Natural killer cell (primary cell): ENCODE measurements around the gene ZNF672. TPM values are rescaled to one million over a fixed set of nuclear protein-coding genes. Genes with fewer than 3 reads are reported as not detected.

Experiments
- ATAC-seq, 3 donors: fragments of 150-1000 bp in 2 of 3; fragments of 200-7000 bp in 1 of 3; cut with Tn5 transposase; 1 replicate in 1 of 3; 2 replicates in 2 of 3; pipeline ENCODE4 v1.10.0; 2021; ENCODE audit warnings: mild to moderate bottlenecking in 2 of 3, moderate library complexity in 2 of 3
- DNase-seq, 2 donors: peaks; one replicate each; pipeline versions ENCODE4 v3.0.0 to v3.0.0-alpha.2; 2013 to 2021; ENCODE audit warnings: mixed read lengths in 1 of 2
- H3K27ac ChIP-seq: one replicate; pipeline ENCODE4 v1.5.1; 2013; ENCODE audit warnings: mild to moderate bottlenecking, low read length
- H3K27me3 ChIP-seq: one replicate; pipeline ENCODE4 v1.6.1; 2013; ENCODE audit warnings: low read length; ENCODE audit not compliant: control insufficient read depth, insufficient read depth
- H3K36me3 ChIP-seq: one replicate; pipeline ENCODE4 v1.6.1; 2013; ENCODE audit warnings: low read length; ENCODE audit not compliant: control insufficient read depth, insufficient read depth
- H3K4me1 ChIP-seq: one replicate; pipeline ENCODE4 v1.6.1; 2013; ENCODE audit warnings: low read length; ENCODE audit not compliant: control insufficient read depth, insufficient read depth
- H3K4me3 ChIP-seq: one replicate; pipeline ENCODE4 v1.5.1; 2013; ENCODE audit warnings: low read length
- H3K9me3 ChIP-seq: one replicate; pipeline ENCODE4 v1.6.1; 2013; ENCODE audit warnings: low read length; ENCODE audit not compliant: control insufficient read depth, insufficient read depth
- H3K27ac Mint-ChIP-seq, 2 donors: one replicate each; pipeline ENCODE4 v1.8.0; 2022; ENCODE audit warnings: mild to moderate bottlenecking in 2 of 2, mixed read lengths in 2 of 2, moderate library complexity in 1 of 2
- H3K27me3 Mint-ChIP-seq, 2 donors: one replicate each; pipeline ENCODE4 v1.8.0; 2022; ENCODE audit warnings: low read depth in 2 of 2, mixed read lengths in 2 of 2
- H3K36me3 Mint-ChIP-seq: one replicate; pipeline ENCODE4 v1.8.0; 2022; ENCODE audit warnings: mixed read lengths
- H3K4me1 Mint-ChIP-seq, 2 donors: one replicate each; pipeline ENCODE4 v1.8.0; 2022; ENCODE audit warnings: mixed read lengths in 2 of 2
- H3K4me3 Mint-ChIP-seq: one replicate; pipeline ENCODE4 v1.8.0; 2022; ENCODE audit warnings: mild to moderate bottlenecking, moderate library complexity, mixed read lengths
- H3K9me3 Mint-ChIP-seq, 2 donors: one replicate each; pipeline ENCODE4 v1.8.0; 2022; ENCODE audit warnings: mixed read lengths in 2 of 2
- WGBS: methylation state at CpG from one replicate; pipeline ENCODE4 v1.1.7; 2013; ENCODE audit warnings: missing lambda C conversion rate; ENCODE audit not compliant: insufficient coverage; 5-methylcytosine and 5-hydroxymethylcytosine counted together
- intact Hi-C: fragments of 100-400 bp; cut with micrococcal nuclease; formaldehyde crosslinking; loops from one replicate; pipeline ENCODE4 v1.14.2; 2022
- total RNA-seq, 4 donors: library from RNA; stranded (reverse); fragments of 120-200 nt in 1 of 4; gene quantifications; one replicate each; pipeline versions ENCODE4 v1.2.3 to v1.2.4, GENCODE V29; 2013 to 2022
- TF ChIP-seq, protein P1 (sequence below): fragments of 200-600 bp; IDR thresholded peaks from one replicate; pipeline ENCODE4 v1.8.0; 2022; ENCODE audit warnings: antibody characterized with exemption

Gene ZNF672
- total RNA-seq, 3 donors from 2014 or later (not counting 1 experiment from before 2014, with no cell fraction given) = 29.0 to 41.8 (median 38.7) TPM

DNA sequence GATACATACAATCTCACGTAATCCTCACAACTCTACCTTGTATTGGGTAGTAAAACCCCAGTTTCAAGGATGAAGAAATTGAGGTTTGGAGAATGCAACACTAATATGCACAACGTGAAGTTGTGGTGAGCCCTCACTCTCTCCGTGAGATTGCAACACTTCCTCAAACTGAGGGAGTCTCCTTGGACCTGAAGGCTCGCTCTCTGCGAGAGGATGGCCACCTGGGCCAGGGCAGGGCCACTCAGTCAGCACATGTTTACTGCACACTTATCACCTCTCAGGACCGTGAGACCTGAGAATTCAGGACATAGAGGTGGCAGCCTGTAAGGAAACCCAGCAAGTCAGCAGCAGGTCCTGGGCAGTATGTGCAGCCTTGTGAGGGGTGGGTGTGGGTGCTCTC lies 21.0 kb upstream of the ZNF672 start:
- ATAC-seq (peak in 2 of 3 donors; percentile 29 to 84), DNase-seq (no peak)
- intact Hi-C loops = no loop called here
- Mint-ChIP-seq H3K9me3 (no peaks in the 10 kb centered on the region), H3K4me1 (peaks cover 14 to 50% of the 10 kb centered on the region in 2 donors), H3K36me3 (peaks cover 18% of the 10 kb centered on the region), H3K4me3 (no peak overlapping the region), H3K27ac (peak overlapping the region; percentile 18 to 46), H3K27me3 (no peaks in the 10 kb centered on the region)
- Histone ChIP-seq H3K4me3 (no peak overlapping the region), H3K27ac (no peak overlapping the region), H3K27me3 (no peaks in the 10 kb centered on the region), H3K9me3 (no peaks in the 10 kb centered on the region), H3K4me1 (peaks cover 34% of the 10 kb centered on the region), H3K36me3 (peaks cover 55% of the 10 kb centered on the region)
- TF ChIP-seq, protein P1, sequence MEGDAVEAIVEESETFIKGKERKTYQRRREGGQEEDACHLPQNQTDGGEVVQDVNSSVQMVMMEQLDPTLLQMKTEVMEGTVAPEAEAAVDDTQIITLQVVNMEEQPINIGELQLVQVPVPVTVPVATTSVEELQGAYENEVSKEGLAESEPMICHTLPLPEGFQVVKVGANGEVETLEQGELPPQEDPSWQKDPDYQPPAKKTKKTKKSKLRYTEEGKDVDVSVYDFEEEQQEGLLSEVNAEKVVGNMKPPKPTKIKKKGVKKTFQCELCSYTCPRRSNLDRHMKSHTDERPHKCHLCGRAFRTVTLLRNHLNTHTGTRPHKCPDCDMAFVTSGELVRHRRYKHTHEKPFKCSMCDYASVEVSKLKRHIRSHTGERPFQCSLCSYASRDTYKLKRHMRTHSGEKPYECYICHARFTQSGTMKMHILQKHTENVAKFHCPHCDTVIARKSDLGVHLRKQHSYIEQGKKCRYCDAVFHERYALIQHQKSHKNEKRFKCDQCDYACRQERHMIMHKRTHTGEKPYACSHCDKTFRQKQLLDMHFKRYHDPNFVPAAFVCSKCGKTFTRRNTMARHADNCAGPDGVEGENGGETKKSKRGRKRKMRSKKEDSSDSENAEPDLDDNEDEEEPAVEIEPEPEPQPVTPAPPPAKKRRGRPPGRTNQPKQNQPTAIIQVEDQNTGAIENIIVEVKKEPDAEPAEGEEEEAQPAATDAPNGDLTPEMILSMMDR = no peak
- WGBS = 34% methylated on average over 5 of the region's 6 CpGs

DNA sequence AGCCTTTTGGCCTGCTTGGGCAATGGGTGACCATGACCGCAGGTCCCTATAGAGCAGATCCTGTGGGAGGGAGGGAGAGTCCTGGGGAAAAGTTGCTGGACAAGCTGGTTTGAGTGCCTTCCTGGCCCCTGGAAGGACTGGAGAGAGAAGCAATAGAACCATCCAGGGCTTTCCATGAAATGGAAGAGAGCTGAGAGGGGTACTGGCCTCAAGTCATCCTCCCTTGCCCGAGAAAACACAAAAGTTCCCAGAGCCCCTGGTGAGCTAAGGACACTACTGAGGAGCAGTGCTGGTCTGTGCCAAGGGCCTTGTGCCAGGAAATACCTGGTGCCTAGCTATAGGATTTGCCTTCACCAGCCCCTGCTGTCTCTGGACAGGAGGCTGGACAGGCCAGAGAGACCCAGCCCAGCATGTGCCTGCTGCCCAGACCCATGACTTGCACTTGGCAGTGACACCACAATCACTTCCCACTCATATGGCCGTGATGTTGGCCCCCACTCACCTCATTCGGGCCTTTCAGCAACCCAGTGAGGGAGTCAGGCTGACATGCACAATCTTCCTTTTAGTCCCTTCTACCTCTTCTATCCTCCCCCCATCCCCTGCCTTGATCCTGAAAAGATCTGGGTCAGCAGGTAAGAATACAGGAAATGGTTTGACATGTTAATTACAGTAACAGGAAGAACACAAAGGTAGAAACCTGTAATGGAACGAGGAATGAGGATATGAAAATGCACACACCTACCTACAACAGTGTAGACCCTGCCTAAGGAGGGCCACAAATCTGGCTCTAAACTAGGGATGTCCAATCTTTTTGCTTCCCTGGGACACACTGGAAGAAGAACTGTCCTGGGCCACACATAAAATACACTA lies 19.3 kb upstream of the ZNF672 start:
- no peaks in the 10 kb centered on the region for H3K27me3 Mint-ChIP-seq
- H3K36me3 Mint-ChIP-seq = peaks cover 18% of the 10 kb centered on the region
- H3K9me3 ChIP-seq = no peaks in the 10 kb centered on the region
- 56% methylated on average over 5 of the region's 5 CpGs for WGBS
- no peak overlapping the region for H3K27ac ChIP-seq
- H3K4me3 Mint-ChIP-seq = no peak overlapping the region
- H3K27me3 ChIP-seq = no peaks in the 10 kb centered on the region
- H3K9me3 Mint-ChIP-seq = no peaks in the 10 kb centered on the region
- H3K36me3 ChIP-seq = peaks cover 47% of the 10 kb centered on the region
- DNase-seq (no peak), ATAC-seq (no peak)
- peaks cover 46% of the 10 kb centered on the region for H3K4me1 ChIP-seq
- H3K4me3 ChIP-seq = no peak overlapping the region
- H3K4me1 Mint-ChIP-seq = peaks cover 28 to 66% of the 10 kb centered on the region in 2 donors
- intact Hi-C loops = no loop called here
- peak overlapping the region in 1 of 2 donors; percentile 46 for H3K27ac Mint-ChIP-seq
- TF ChIP-seq, protein P1 = no peak

DNA sequence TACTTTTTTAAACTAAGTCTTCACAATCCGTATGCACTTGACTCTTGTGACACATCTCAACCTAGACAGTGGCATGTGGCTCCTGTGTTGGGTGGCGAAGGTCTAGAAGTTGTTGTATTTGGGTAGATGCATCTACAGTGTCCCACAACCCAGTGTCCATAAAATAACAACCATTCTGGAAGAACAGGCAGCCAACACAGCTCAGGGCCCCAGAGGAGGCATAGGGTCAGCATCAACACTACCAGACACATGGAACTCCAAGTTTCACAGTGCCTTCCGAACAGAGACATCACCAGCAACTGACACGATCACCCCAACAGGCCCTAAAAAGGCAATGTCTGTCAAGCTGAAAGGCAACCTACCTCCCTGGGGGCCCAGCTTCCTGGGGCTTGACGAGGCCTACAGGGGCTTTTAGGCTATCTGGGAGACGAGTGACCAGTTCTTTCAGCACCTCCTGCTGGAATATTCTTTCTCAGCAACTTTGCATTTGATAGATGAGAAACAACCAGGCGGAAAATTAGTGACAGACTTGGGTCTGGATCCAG lies 17.9 kb upstream of the ZNF672 start:
- H3K27me3 Mint-ChIP-seq = no peaks in the 10 kb centered on the region
- intact Hi-C loops = no loop called here
- H3K4me3 Mint-ChIP-seq = no peak overlapping the region
- no peak for ATAC-seq
- DNase-seq = no peak
- H3K4me1 Mint-ChIP-seq = peaks cover 42 to 79% of the 10 kb centered on the region in 2 donors
- Histone ChIP-seq H3K9me3 (no peaks in the 10 kb centered on the region), H3K27me3 (no peaks in the 10 kb centered on the region), H3K4me3 (no peak overlapping the region), H3K27ac (no peak overlapping the region), H3K36me3 (peaks cover 39% of the 10 kb centered on the region), H3K4me1 (peaks cover 59% of the 10 kb centered on the region)
- no peaks in the 10 kb centered on the region for H3K9me3 Mint-ChIP-seq
- no peak overlapping the region for H3K27ac Mint-ChIP-seq
- peaks cover 6% of the 10 kb centered on the region for H3K36me3 Mint-ChIP-seq
- WGBS = 93% methylated on average over 5 of the region's 7 CpGs
- TF ChIP-seq, protein P1 = no peak
